OCI-LY7 (cell line): ENCODE data around the gene TMEM126A.

Source experiments
- CTCF ChIP-seq: fragments of 200-600 bp; sonication (generic); conservative IDR thresholded peaks from 2 replicates; pipeline ENCODE4 v1.5.1; 2014; ENCODE audit warnings: mild to moderate bottlenecking, antibody characterized with exemption, low read length, moderate library complexity, mixed read lengths
- EZH2phosphoT487 ChIP-seq: fragments of 200-600 bp; sonication (generic); IDR thresholded peaks from 2 replicates; pipeline ENCODE4 v1.6.1; 2018; ENCODE audit warnings: low read depth, borderline replicate concordance, mild to moderate bottlenecking, mixed run types, antibody characterized with exemption, low read length, moderate library complexity, mixed read lengths

- TF ChIP-seq CTCF (no peak), EZH2phosphoT487 (no peak)
Measured at GRCh38 chr11:85697747-85698146, 50.0 kb downstream of the TMEM126A start.
